LoVo (cell line): ENCODE measurements around the gene ZIC2.
"Not testable (repeated sequence)": the region's sequence is repeated elsewhere in the genome, so short reads cannot be mapped to it uniquely, and the experiment has no call there.

Experiments
- DNase-seq: peaks from one replicate; pipeline ENCODE4 v3.0.0-alpha.2; 2016; ENCODE audit warnings: low spot score

ZIC2 gene

GRCh38 chr13:99981735-99982035 is at the start of gene ZIC2:
ZIC2 (plus strand) TSS chr13:99981784; CDS start chr13:99982065, 281 bp downstream.
- peak; percentile 74 for DNase-seq

GRCh38 chr13:99932912-99933311 is 48.7 kb upstream of the ZIC2 start:
- DNase-seq, result no peak

GRCh38 chr13:99935772-99936171 is 45.8 kb upstream of the ZIC2 start:
- DNase-seq, result no peak

GRCh38 chr13:99938635-99939034 is 42.9 kb upstream of the ZIC2 start:
- DNase-seq, result no peak

- no peak for DNase-seq
Observed at GRCh38 chr13:99941086-99941485, 40.5 kb upstream of the ZIC2 start.

GRCh38 chr13:99941911-99942310 is 39.7 kb upstream of the ZIC2 start:
- DNase-seq, result no peak

GRCh38 chr13:99944102-99944501 is 37.5 kb upstream of the ZIC2 start:
- DNase-seq, result no peak

DNA sequence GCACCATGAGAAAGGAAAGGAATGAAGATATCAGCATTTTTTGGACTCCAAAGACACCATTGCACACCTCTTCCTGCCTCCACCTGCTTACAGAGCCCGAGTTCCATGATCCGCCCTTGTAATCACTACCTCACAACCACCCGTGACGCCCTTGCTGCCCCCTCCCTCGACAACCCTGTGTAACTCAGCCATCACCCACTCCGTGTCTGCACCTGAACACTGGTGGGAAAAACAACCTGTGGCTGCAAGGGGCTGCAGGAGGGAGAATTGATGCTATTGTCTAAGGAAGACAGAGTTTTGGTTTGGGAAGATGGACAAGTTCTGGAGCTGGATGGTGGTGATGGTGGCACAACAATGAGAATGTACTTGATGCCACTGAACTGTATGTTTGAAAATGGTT is 37.0 kb upstream of the ZIC2 start:
- DNase-seq, result no peak

- not testable (repeated sequence) for DNase-seq
Observed at GRCh38 chr13:99945515-99945914, 36.1 kb upstream of the ZIC2 start.

- DNase-seq, result no peak
Observed at GRCh38 chr13:99947666-99948065, 33.9 kb upstream of the ZIC2 start.

DNA sequence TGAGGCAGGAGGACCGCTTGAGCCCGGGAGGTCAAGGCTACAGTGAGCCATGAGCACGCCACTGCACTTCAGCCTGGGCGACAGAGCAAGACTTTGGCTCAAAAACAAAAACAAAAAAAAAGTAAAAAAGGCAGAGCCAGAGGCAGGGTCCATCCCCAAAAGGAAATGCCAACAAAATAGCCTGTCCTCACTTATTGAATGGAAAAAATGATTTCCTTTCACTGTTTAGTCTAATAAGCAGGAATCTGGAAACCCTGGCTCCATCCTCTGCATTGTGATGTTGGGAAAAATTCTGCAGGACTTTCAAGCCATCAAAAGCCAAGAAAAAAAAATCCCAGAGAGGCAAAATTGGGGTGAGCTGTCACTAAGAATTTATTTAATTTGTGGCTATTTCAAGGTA is 33.2 kb upstream of the ZIC2 start:
- DNase-seq, result no peak

DNA sequence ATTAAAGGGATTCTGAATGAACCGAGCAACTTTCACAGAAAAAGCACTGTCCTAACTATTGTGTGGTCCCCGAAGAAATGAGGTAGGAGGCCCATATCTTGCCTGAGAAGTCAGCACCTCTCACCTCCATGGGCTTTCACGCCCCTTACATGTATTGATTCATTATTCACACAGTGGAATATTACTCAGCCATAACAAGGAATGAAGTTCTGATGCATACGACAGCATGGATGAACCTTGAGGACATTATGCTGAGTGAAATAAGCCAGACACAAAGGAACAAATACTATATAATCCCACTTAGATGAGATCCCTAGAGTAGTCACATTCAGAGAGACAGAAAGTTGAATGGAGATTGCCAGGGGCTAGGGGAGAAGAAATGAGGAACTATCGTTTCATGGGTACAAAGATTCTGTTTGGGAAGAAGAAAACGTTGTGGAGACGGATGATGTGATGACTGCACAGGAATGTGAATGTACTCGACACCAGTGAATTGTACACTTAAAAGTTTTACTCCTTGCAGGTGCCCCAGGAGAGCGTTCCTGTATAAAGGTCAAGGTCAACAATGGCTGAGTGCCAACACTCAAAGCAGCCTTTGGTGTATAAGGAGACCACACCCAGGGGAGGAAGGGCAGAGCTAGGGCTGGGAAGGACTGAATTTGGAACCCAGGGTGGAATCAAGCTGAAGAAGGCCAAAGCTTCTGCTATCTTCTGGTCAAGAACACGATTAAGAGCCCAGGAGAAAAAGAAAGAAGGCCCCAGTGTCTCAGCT is 32.5 kb upstream of the ZIC2 start:
- DNase-seq, result peak; percentile 48

DNA sequence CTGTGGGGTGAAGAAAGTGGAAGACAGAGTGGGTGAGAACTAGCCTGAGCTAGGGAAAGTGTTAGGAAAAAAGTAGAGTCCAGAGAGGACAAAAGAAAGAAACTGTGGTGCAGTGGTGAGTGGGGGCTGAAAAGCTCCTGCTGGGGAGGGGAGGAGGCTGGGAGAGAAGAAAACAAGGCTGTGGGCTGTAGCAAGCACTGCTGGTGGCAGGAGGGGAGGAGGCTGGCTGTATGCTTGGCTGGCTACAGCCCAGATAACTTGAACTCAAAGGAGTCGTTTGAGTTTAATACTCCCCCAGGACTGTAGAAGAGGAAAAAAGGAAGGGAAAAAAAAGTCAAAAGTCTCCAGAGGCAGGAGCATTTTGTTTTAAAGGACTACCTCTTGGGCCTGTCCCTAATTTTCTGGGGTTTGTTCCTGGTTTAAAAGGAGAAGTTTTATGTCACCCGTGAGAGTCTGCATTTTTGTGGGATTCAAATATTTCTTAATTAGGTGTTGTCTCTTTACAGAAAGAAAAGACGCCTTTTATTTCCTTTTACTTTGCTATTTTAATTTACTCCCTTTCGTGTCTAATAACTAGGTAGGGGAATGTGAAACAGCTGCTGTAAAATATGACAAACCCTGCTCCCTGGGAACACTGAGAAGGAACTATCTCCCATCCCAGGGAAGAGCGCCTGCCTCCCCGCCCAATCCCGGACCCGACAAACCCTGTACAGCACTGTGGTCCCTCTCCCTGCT is 31.7 kb upstream of the ZIC2 start:
- DNase-seq, result no peak

- DNase-seq, result not testable (repeated sequence)
Observed at GRCh38 chr13:99951666-99952065, 29.9 kb upstream of the ZIC2 start.

DNA sequence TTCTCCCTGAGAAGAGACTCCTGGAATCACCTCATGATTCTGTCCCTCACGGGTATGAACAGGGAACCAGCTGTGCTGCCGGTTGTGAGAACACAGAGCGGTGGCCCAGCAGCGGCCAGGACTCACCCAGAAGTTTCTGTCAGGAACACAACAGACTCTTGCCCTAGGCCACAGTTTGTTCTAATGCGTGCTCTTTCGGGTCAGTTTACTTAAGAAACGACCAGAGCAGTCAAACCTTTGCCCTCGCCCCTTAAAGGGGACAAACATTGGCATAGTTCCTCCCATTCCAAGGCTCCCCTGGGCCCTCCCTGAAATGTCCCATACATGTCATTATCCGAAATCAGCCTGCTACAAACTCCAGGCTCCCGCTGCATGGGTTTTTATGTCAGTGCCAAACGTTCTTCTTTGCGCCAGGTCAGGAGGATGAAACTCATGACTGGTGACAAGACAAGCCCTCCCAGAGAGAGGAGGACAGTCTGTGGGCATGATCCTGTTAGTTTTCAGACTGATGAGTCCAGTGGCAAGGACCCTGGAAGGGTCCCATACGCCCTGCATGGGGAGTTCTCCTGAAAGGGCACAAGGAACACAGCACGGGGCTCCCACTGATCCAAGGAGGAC is 28.3 kb upstream of the ZIC2 start:
- no peak for DNase-seq

DNA sequence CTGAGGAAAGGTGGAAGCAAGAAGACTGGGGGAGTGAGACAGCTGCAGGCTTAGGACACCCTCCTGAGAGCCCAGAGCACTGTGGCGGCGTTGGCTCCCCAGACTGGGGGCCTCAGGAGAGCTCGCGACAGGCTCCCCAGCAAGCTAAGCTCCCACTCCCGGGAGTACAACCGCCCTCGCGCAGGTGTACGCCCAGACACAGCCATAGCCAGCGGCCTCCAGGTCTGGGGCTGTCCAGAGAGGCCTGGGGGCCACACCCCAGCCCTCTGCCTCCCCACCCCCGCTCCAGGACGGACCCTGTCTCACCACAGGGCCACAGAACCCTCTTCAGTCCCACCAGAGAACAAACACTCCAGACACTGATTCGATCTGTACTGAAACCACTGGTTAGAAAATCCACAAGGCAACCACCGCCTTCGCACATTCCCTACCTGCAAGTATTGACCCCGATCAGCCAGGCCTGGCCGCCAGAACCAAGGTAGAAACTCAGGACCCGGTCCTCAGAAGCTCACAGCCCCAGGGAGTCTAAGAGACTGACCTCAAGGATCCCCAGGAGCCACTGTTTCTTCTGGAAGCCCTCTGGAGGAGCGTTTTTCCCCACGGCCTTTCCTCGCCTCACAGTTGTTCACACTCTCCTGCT is 26.4 kb upstream of the ZIC2 start:
- no peak for DNase-seq

DNA sequence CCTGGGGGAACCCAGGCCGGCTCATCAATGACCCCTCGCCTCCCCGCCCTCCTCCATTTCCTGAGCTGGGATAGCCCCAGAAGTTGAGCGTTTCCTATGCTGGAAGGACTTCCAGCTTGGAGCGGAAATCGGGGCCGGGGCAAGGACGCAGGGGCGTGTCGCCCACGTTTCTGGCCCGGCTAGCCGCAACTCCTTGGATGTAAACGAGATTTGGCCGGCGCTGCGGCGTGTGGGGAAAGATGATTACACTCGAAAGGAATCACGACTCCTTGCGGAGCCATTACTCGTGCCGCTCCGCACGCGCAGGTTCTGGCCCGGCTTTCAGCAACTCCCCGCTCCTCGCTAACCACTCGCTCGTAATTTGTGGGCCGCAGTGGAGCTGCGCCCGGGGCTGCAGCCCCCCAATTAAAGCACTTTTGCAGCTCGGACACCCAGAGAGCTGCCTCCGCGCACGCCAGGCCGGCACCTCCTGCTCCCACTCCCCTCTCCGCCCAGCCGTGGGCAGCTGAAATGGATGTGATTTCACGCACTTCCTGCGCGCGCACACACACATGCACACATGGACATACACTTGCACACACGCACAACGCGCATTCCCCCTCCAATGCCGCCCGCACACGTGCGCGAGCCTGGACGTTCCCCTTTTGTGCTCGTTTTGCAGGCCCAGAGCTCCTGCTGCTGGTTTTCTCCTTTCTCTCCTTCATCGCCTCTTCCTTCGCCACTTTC is 25.7 kb upstream of the ZIC2 start:
- no peak for DNase-seq

DNA sequence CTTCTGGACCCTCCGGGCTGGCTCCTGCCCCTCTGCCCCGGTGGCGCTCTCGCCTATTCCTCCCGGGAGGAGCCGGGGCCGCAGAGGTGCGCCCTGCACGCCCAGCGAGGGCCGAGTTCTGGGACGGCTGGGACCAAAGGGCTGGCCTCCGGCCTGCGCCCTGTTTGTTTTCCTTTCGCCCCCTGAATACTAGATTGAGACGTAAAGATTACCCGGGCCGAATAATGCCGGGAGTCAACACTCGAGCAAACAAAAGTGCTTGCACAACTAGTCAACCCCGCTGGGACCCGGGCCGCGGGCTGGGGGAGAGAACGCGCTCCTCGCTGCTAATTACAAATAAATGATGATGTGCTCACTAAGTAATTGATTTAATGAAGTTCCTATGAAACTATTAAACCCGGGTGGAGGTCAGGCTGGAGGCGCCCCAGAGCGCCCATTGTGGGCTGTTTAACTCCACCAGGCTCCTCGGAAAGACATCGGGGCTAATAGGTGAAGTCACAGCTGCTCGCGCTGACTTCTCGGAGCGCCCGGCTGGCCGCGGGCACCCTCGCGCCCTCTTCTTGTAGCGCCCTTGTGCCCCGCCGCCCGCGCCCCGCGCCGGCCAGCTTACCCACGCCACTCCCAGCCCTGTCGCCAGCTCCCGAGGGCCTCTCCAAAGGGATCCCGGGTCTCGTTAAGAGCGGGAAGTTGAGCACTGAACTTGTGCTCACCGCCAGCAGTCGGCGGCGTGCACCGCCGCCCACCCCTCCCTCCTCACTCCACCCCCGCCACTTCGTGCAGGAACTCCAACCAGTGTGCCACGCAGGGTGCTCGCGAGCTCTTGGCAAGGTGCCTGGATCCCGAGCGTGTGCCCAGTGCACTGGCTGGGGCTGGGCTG is 24.9 kb upstream of the ZIC2 start:
- DNase-seq, result no peak

DNA sequence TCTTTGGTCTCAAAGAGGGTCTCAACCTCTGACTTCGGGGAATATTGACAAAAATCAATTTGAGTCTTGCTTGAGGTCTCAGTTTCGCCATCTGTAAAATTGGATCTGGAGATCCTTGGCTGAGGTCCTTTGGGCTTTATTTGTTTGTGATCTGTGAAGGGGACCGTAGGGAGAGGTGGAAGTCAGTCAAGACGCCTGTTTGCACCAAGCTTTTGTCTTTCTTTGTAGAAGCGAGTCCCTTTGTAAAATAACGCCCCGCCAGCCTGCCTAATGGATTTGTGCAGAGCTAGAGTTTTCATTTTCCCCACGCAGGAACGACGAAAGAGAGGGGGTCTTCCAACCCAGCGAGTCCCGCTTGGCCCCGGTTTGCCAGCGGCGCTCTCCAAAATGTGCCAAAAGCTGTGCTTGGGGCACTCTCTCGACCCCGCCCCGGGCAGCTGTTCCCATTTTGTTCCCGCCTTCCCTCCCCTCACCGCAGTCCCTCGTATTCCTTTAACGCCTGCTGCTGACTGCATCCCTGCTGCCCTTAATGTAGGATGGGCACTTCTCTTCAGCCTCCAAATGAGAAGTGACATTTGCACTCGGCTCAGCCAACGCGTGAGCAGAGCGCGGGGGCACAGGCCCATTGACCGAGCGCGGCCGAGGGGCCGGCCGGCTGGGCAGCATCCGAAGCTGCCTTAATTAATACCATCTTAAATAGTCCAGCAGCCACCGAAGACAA is 23.0 kb upstream of the ZIC2 start:
- DNase-seq, result no peak

GRCh38 chr13:99959127-99959539 is 22.5 kb upstream of the ZIC2 start:
- DNase-seq, result no peak
